H1 (cell line): ENCODE results near the gene CDR2. TPM values are rescaled to one million over a fixed set of nuclear protein-coding genes. Genes with fewer than 3 reads are reported as not detected.

Source experiments
- CTCF ChIA-PET: fragments of 300-600 bp; sonication (Branson Sonifier 250); formaldehyde crosslinking; loops from one replicate; lab custom pipeline; 2021; ENCODE audit not compliant: partially characterized antibody; lab: Charles Lee
- POLR2A ChIA-PET: fragments of 300-600 bp; sonication (Branson Sonifier 250); formaldehyde crosslinking; loops from one replicate; lab custom pipeline; 2021; ENCODE audit warnings: inconsistent platforms; ENCODE audit not compliant: partially characterized antibody; lab: Charles Lee
- DNase-seq, 2 experiments: peaks; one replicate each; pipeline versions ENCODE4 v3.0.0 to v3.0.0-alpha.2; 2010 to 2022; ENCODE audit warnings: low spot score in 2 of 2, low read depth in 1 of 2, mixed read lengths in 1 of 2
- FAIRE-seq: peaks from 2 replicates; lab custom pipeline; 2011; peaks lifted over from hg19 to GRCh38; lab: Jason Lieb, UNC
- H2AFZ ChIP-seq: 2 replicates; pipeline ENCODE4 v1.8.1; 2012; ENCODE audit warnings: low read length, inconsistent platforms
- H2AK5ac ChIP-seq: 2 replicates; pipeline ENCODE4 v1.6.1; 2013; ENCODE audit warnings: low read depth, low read length
- H2BK120ac ChIP-seq: replicated peaks from 2 replicates; pipeline ENCODE3; 2013; ENCODE audit warnings: low read depth, low read length, inconsistent platforms
- H2BK12ac ChIP-seq: 2 replicates; pipeline ENCODE4 v1.6.1; 2013; ENCODE audit warnings: low read depth, low read length
- H2BK15ac ChIP-seq: 2 replicates; pipeline ENCODE4 v1.6.1; 2013; ENCODE audit warnings: low read length
- H2BK20ac ChIP-seq: 2 replicates; pipeline ENCODE4 v1.6.1; 2013; ENCODE audit warnings: low read length
- H2BK5ac ChIP-seq: 2 replicates; pipeline ENCODE4 v1.6.1; 2013; ENCODE audit warnings: low read depth, low read length
- H3K14ac ChIP-seq: 2 replicates; pipeline ENCODE4 v1.6.1; 2013; ENCODE audit warnings: inconsistent platforms; ENCODE audit not compliant: insufficient read length
- H3K18ac ChIP-seq: 2 replicates; pipeline ENCODE4 v1.6.1; 2013; ENCODE audit warnings: low read length; ENCODE audit errors: extremely low read depth
- H3K23ac ChIP-seq: 2 replicates; pipeline ENCODE4 v1.6.1; 2013; ENCODE audit warnings: inconsistent platforms; ENCODE audit not compliant: insufficient read length
- H3K23me2 ChIP-seq: 2 replicates; pipeline ENCODE4 v1.6.1; 2013; ENCODE audit warnings: low read depth, low read length
- H3K27ac ChIP-seq: 2 replicates; pipeline ENCODE4 v1.6.1; 2011; ENCODE audit warnings: low read depth, low read length, inconsistent platforms
- H3K27me3 ChIP-seq, 4 experiments: replicated peaks in 1 of 4; 1 replicate in 1 of 4; 2 replicates in 3 of 4; pipeline versions ENCODE4 v1.6.1 to v1.8.1; 2011 to 2013; ENCODE audit warnings: low read length in 3 of 4, mild to moderate bottlenecking in 3 of 4, inconsistent platforms in 2 of 4, mixed read lengths in 2 of 4, moderate library complexity in 1 of 4; ENCODE audit not compliant: control insufficient read depth in 3 of 4, insufficient read depth in 3 of 4; ENCODE audit errors: extremely low read depth in 1 of 4
- H3K36me3 ChIP-seq, 4 experiments: 2 replicates each; pipeline versions ENCODE4 v1.6.1 to v1.8.1; 2011 to 2013; ENCODE audit warnings: mild to moderate bottlenecking in 4 of 4, low read length in 3 of 4, moderate library complexity in 2 of 4, control low read depth in 1 of 4, inconsistent platforms in 1 of 4; ENCODE audit not compliant: insufficient read depth in 4 of 4, control insufficient read depth in 2 of 4
- H3K4ac ChIP-seq: replicated peaks from 2 replicates; pipeline ENCODE3; 2013; ENCODE audit warnings: low read length, low read depth, mixed read lengths, inconsistent platforms; ENCODE audit not compliant: insufficient read length
- H3K4me1 ChIP-seq, 4 experiments: replicated peaks in 1 of 4; 1 replicate in 1 of 4; 2 replicates in 3 of 4; pipeline versions ENCODE4 v1.6.1 to v1.8.1; 2011 to 2013; ENCODE audit warnings: low read length in 3 of 4, inconsistent platforms in 2 of 4, mixed read lengths in 1 of 4; ENCODE audit not compliant: insufficient read depth in 4 of 4, control insufficient read depth in 3 of 4
- H3K4me2 ChIP-seq, 2 experiments: 2 replicates each; pipeline versions ENCODE4 v1.6.1 to v1.8.1; 2011 to 2013; ENCODE audit warnings: low read depth in 2 of 2, low read length in 2 of 2, control low read depth in 1 of 2, inconsistent platforms in 1 of 2, mild to moderate bottlenecking in 1 of 2; ENCODE audit not compliant: insufficient read depth in 1 of 2
- H3K4me3 ChIP-seq, 4 experiments: fragments of 200-600, 300-600 bp in 1 of 4; sonication (generic), shearing (Covaris generic), sonication (Bioruptor Twin) in 1 of 4; 2 replicates each; pipeline versions ENCODE4 v1.5.1 to v1.8.1; 2011 to 2016; ENCODE audit warnings: low read length in 4 of 4, low read depth in 3 of 4, control low read depth in 2 of 4, inconsistent platforms in 2 of 4, mild to moderate bottlenecking in 2 of 4, mixed read lengths in 1 of 4, moderate library complexity in 1 of 4; ENCODE audit not compliant: insufficient read depth in 2 of 4; ENCODE audit errors: extremely low read depth in 1 of 4
- H3K56ac ChIP-seq: replicated peaks from 2 replicates; pipeline ENCODE3; 2013; ENCODE audit warnings: low read depth, mild to moderate bottlenecking, mixed read lengths, low read length, inconsistent platforms; ENCODE audit not compliant: insufficient read length
- H3K79me1 ChIP-seq: 2 replicates; pipeline ENCODE4 v1.6.1; 2013; ENCODE audit warnings: low read depth, low read length, control low read depth
- H3K79me2 ChIP-seq, 2 experiments: 2 replicates each; pipeline versions ENCODE4 v1.6.1 to v1.8.1; 2012 to 2013; ENCODE audit warnings: low read length in 2 of 2, mild to moderate bottlenecking in 2 of 2, inconsistent platforms in 1 of 2; ENCODE audit not compliant: insufficient read depth in 2 of 2, control insufficient read depth in 1 of 2
- H3K9ac ChIP-seq, 4 experiments: replicated peaks in 1 of 4; 1 replicate in 1 of 4; 2 replicates in 3 of 4; pipeline versions ENCODE4 v1.6.1 to v1.8.1; 2011 to 2013; ENCODE audit warnings: low read depth in 3 of 4, low read length in 3 of 4, control low read depth in 2 of 4, mild to moderate bottlenecking in 2 of 4, moderate library complexity in 2 of 4, inconsistent platforms in 1 of 4; ENCODE audit errors: extremely low read depth in 1 of 4
- H3K9me3 ChIP-seq, 2 experiments: 2 replicates each; pipeline versions ENCODE4 v1.6.1 to v1.8.1; 2012 to 2013; ENCODE audit warnings: mild to moderate bottlenecking in 2 of 2, moderate library complexity in 2 of 2, control low read depth in 1 of 2, inconsistent platforms in 1 of 2, low read depth in 1 of 2, low read length in 1 of 2, mixed read lengths in 1 of 2; ENCODE audit not compliant: insufficient read depth in 2 of 2
- H4K20me1 ChIP-seq, 2 experiments: replicated peaks in 1 of 2; 2 replicates each; pipeline versions ENCODE3 to v1.8.1; 2011 to 2013; ENCODE audit warnings: inconsistent platforms in 2 of 2, low read length in 2 of 2, mild to moderate bottlenecking in 1 of 2; ENCODE audit not compliant: insufficient read depth in 2 of 2, control insufficient read depth in 1 of 2
- H4K5ac ChIP-seq: 2 replicates; pipeline ENCODE4 v1.6.1; 2013; ENCODE audit warnings: low read length, low read depth, mixed read lengths, inconsistent platforms; ENCODE audit not compliant: insufficient read length
- H4K8ac ChIP-seq: 2 replicates; pipeline ENCODE4 v1.8.0; 2013; ENCODE audit warnings: mild to moderate bottlenecking, moderate library complexity, low read length, inconsistent platforms; ENCODE audit not compliant: insufficient read depth; ENCODE audit errors: extremely low read depth
- H4K91ac ChIP-seq: replicated peaks from 2 replicates; pipeline ENCODE3; 2013; ENCODE audit warnings: low read length, mixed read lengths, inconsistent platforms; ENCODE audit not compliant: insufficient read length
- BCL11A ChIP-seq, 2 experiments: IDR thresholded peaks; one replicate each; pipeline ENCODE4 v1.6.1; 2011; ENCODE audit warnings: low read depth in 2 of 2, low read length in 2 of 2, mild to moderate bottlenecking in 2 of 2
- BRCA1 ChIP-seq: IDR thresholded peaks from 2 replicates; pipeline ENCODE4 v1.6.1; 2012; ENCODE audit warnings: low read depth, low read length, improper control_type of control experiment
- CHD1 ChIP-seq: IDR thresholded peaks from 2 replicates; pipeline ENCODE4 v1.6.1; 2012; ENCODE audit warnings: low read depth, low read length, improper control_type of control experiment
- EZH2 ChIP-seq: fragments of 200-600 bp; sonication (generic); IDR thresholded peaks from 2 replicates; pipeline ENCODE4 v1.7.1; 2012; ENCODE audit warnings: low read depth, mild to moderate bottlenecking, moderate library complexity, low read length, inconsistent platforms; ENCODE audit not compliant: severe bottlenecking
- HDAC2 ChIP-seq, 2 experiments: fragments of 300-600 bp in 1 of 2; sonication (generic) in 1 of 2; IDR thresholded peaks; 2 replicates each; pipeline ENCODE4 v1.6.1; 2011 to 2012; ENCODE audit warnings: low read depth in 2 of 2, low read length in 2 of 2, mild to moderate bottlenecking in 2 of 2, moderate library complexity in 2 of 2, borderline replicate concordance in 1 of 2, inconsistent platforms in 1 of 2
- HDAC6 ChIP-seq: IDR thresholded peaks from one replicate; pipeline ENCODE4 v1.7.1; 2012; ENCODE audit warnings: low read depth, mild to moderate bottlenecking, inconsistent platforms, low read length, moderate library complexity
- NRF1 ChIP-seq: IDR thresholded peaks from 2 replicates; pipeline ENCODE4 v1.6.1; 2011; ENCODE audit warnings: mild to moderate bottlenecking, low read depth, low read length, improper control_type of control experiment
- SP4 ChIP-seq: IDR thresholded peaks from 2 replicates; pipeline ENCODE4 v1.6.1; 2012; ENCODE audit warnings: low read length, inconsistent platforms
- YY1 ChIP-seq: IDR thresholded peaks from 2 replicates; pipeline ENCODE4 v1.6.1; 2011; ENCODE audit warnings: low read depth, mild to moderate bottlenecking, low read length
- WGBS, 2 experiments: shearing (Covaris generic) in 1 of 2; methylation state at CpG; one replicate each; pipeline versions ENCODE4 v1.1.6 to v1.1.7; 2013 to 2015; ENCODE audit warnings: low lambda C conversion rate in 2 of 2, mixed read lengths in 2 of 2, inconsistent platforms in 1 of 2, low coverage in 1 of 2, missing lambda C conversion rate in 1 of 2; ENCODE audit not compliant: insufficient replicate concordance in 2 of 2, insufficient coverage in 1 of 2, insufficient read length in 1 of 2; ENCODE audit errors: extremely low coverage in 1 of 2, missing lambda C conversion rate in 1 of 2; 5-methylcytosine and 5-hydroxymethylcytosine counted together
- polyA plus RNA-seq, 7 experiments: library from polyadenylated mRNA; depleted of rRNA in 3 of 7; stranded (reverse) in 5 of 7; unstranded in 2 of 7; fragments of >200 nt in 5 of 7; fragments of 200-250 nt in 2 of 7; gene quantifications; 1 replicate in 5 of 7; 2 replicates in 1 of 7; 4 replicates in 1 of 7; pipeline versions ENCODE4 v1.2.1 to v1.2.3, GENCODE V29; 2011 to 2013; ENCODE audit warnings: missing spikeins in 2 of 7, mixed read lengths in 2 of 7
- total RNA-seq: library from RNA; stranded (reverse); fragmentation: NEBNext Ultra II Directional; extraction: Animal tissue kit (Norgen Biotek cat#: 25700); gene quantifications from 2 replicates; pipeline ENCODE4 v1.2.1, GENCODE V29; 2021
- TF ChIP-seq, protein P1 (sequence below): IDR thresholded peaks from 2 replicates; pipeline ENCODE4 v1.6.1; 2012; ENCODE audit warnings: inconsistent platforms

The CDR2 gene
- total and polyA plus RNA-seq, 2 of the 8 experiments (the other 6 are each of a cell fraction or from before 2014, with no cell fraction given): 16.3 to 34.9 TPM

DNA sequence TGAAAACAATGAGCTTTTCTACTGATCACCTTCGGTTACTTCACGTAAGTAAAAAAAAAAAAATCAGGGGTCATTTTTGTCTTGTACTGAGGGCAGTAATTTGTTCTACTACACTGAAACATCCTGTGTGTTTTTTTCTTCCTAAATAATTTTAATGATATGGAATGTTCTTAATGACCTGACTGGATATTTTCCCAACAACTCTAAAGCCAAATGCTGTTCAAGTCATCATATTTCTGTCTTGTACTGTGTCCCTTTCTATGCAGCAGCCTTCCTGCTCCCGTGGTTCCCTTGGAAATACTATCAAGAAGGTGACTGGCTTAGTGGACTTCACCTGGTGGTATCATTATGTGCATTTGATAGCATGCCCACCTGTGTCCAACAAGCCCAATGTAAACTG, 10.8 kb upstream of the CDR2 start:
- Histone ChIP-seq H3K79me2 (no peaks in the 10 kb centered on the region), H3K27ac (no peak overlapping the region), H2BK20ac (no peak overlapping the region), H2BK120ac (no peak overlapping the region), H3K4me3 (no peak overlapping the region), H3K79me1 (no peaks in the 10 kb centered on the region), H3K36me3 (no peaks in the 10 kb centered on the region), H3K9me3 (no peaks in the 10 kb centered on the region), H2BK5ac (no peak overlapping the region), H3K23ac (no peak overlapping the region), H4K91ac (no peak overlapping the region), H3K18ac (no peak overlapping the region), H3K9ac (no peak overlapping the region), H3K56ac (no peak overlapping the region), H3K27me3 (no peaks in the 10 kb centered on the region), H3K14ac (no peak overlapping the region), H2BK12ac (no peak overlapping the region), H2AK5ac (no peak overlapping the region), H3K4me1 (no peaks in the 10 kb centered on the region), H3K23me2 (no peaks in the 10 kb centered on the region), H2AFZ (no peak overlapping the region), H4K20me1 (peaks cover 0 to 2% of the 10 kb centered on the region in 2 experiments), H3K4me2 (no peak overlapping the region), H2BK15ac (no peak overlapping the region), H4K5ac (no peak overlapping the region), H3K4ac (no peak overlapping the region), H4K8ac (no peak overlapping the region)
- 87% methylated on average over 3 of the region's 3 CpGs; no CpG with 5 or more reads in 1 of the 2 experiments for WGBS, 2 experiments
- CTCF ChIA-PET: no interaction called here
- FAIRE-seq (no peak), DNase-seq (no peak)
- POLR2A ChIA-PET: no interaction called here
- TF ChIP-seq YY1 (no peak), HDAC2 (IDR thresholded peaks at IDR 0.05; ENCODE audit: borderline replicate concordance in 1 of 2, low read depth in 2 of 2, low read length in 2 of 2) (no peak), BCL11A (IDR thresholded peaks at IDR 0.05; ENCODE audit: low read depth in 2 of 2, low read length in 2 of 2) (no peak), SP4 (no peak), EZH2 (no peak), CHD1 (no peak), HDAC6 (no peak), NRF1 (no peak), BRCA1 (no peak)
- TF ChIP-seq, protein P1, sequence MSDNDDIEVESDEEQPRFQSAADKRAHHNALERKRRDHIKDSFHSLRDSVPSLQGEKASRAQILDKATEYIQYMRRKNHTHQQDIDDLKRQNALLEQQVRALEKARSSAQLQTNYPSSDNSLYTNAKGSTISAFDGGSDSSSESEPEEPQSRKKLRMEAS: no peak
